Measurements from ENCODE around the gene VPS8. TPM values are rescaled to one million over a fixed set of nuclear protein-coding genes. Genes with fewer than 3 reads are reported as not detected.

The VPS8 gene
- total RNA-seq, 1 experiment from 2014 or later = 47.1 TPM

- no peak for DNase-seq (ENCODE audit: low spot score)
Measured at GRCh38 chr3:184781801-184782200, 30.2 kb upstream of the VPS8 start.

- no peak for DNase-seq (ENCODE audit: low spot score)
Measured at GRCh38 chr3:184783319-184783718, 28.6 kb upstream of the VPS8 start.

GRCh38 chr3:184784731-184785500 is 27.1 kb upstream of the VPS8 start:
- DNase-seq (ENCODE audit: low spot score) = no peak

- DNase-seq (ENCODE audit: low spot score) = no peak
Measured at GRCh38 chr3:184785890-184786279, 26.1 kb upstream of the VPS8 start.

- peak; percentile 69 for DNase-seq (ENCODE audit: low spot score)
Measured at GRCh38 chr3:184786280-184786941, 25.6 kb upstream of the VPS8 start.

- DNase-seq (ENCODE audit: low spot score) = no peak
Measured at GRCh38 chr3:184788751-184789150, 23.2 kb upstream of the VPS8 start.

- DNase-seq (ENCODE audit: low spot score) = no peak
Measured at GRCh38 chr3:184789314-184789998, 22.5 kb upstream of the VPS8 start.

GRCh38 chr3:184791171-184791570 is 20.8 kb upstream of the VPS8 start:
- no peak for DNase-seq (ENCODE audit: low spot score)

- no peak for DNase-seq (ENCODE audit: low spot score)
Measured at GRCh38 chr3:184795522-184796190, 16.3 kb upstream of the VPS8 start.

- no peak for DNase-seq (ENCODE audit: low spot score)
Measured at GRCh38 chr3:184796551-184796950, 15.4 kb upstream of the VPS8 start.

- no peak for DNase-seq (ENCODE audit: low spot score)
Measured at GRCh38 chr3:184796954-184797353, 15.0 kb upstream of the VPS8 start.

GRCh38 chr3:184798120-184798519 is 13.8 kb upstream of the VPS8 start:
- DNase-seq (ENCODE audit: low spot score) = no peak

GRCh38 chr3:184800349-184800930 is 11.5 kb upstream of the VPS8 start:
- DNase-seq (ENCODE audit: low spot score) = no peak

GRCh38 chr3:184801241-184801785 is 10.7 kb upstream of the VPS8 start:
- DNase-seq (ENCODE audit: low spot score) = no peak

GRCh38 chr3:184802150-184802549 is 9.8 kb upstream of the VPS8 start:
- DNase-seq (ENCODE audit: low spot score) = no peak

GRCh38 chr3:184804801-184805200 is 7.2 kb upstream of the VPS8 start:
- DNase-seq (ENCODE audit: low spot score) = no peak

GRCh38 chr3:184805351-184806038 is 6.5 kb upstream of the VPS8 start:
- no peak for DNase-seq (ENCODE audit: low spot score)

- no peak for DNase-seq (ENCODE audit: low spot score)
Measured at GRCh38 chr3:184806567-184807271, 5.2 kb upstream of the VPS8 start.

- no peak for DNase-seq (ENCODE audit: low spot score)
Measured at GRCh38 chr3:184807549-184807948, 4.4 kb upstream of the VPS8 start.

GRCh38 chr3:184808021-184808420 is 3.9 kb upstream of the VPS8 start:
- peak; percentile 53 for DNase-seq (ENCODE audit: low spot score)
